ENCODE measurements around the gene NNAT.

The NNAT gene

GRCh38 chr20:37502654-37503053 is 18.4 kb upstream of the NNAT start:
- H3K4me3 ChIP-seq (ENCODE audit: low read depth, low read length) = no peak overlapping the region
- no peak for TF ChIP-seq CTCF (IDR thresholded peaks at IDR 0.05; ENCODE audit: low read depth, low read length)

GRCh38 chr20:37503256-37503927 is 17.7 kb upstream of the NNAT start:
- TF ChIP-seq CTCF (IDR thresholded peaks at IDR 0.05; ENCODE audit: low read depth, low read length) = no peak
- no peak overlapping the region for H3K4me3 ChIP-seq (ENCODE audit: low read depth, low read length)

- H3K4me3 ChIP-seq (ENCODE audit: low read depth, low read length) = no peak overlapping the region
- TF ChIP-seq CTCF (IDR thresholded peaks at IDR 0.05; ENCODE audit: low read depth, low read length) = no peak
Measured at GRCh38 chr20:37504404-37505096, 16.5 kb upstream of the NNAT start.

- TF ChIP-seq CTCF (IDR thresholded peaks at IDR 0.05; ENCODE audit: low read depth, low read length) = no peak
- no peak overlapping the region for H3K4me3 ChIP-seq (ENCODE audit: low read depth, low read length)
Measured at GRCh38 chr20:37505263-37506151, 15.5 kb upstream of the NNAT start.

- H3K4me3 ChIP-seq (ENCODE audit: low read depth, low read length) = no peak overlapping the region
- TF ChIP-seq CTCF (IDR thresholded peaks at IDR 0.05; ENCODE audit: low read depth, low read length) = no peak
Measured at GRCh38 chr20:37506152-37506725, 14.8 kb upstream of the NNAT start.

GRCh38 chr20:37510226-37510625 is 10.8 kb upstream of the NNAT start:
- no peak for TF ChIP-seq CTCF (IDR thresholded peaks at IDR 0.05; ENCODE audit: low read depth, low read length)
- no peak overlapping the region for H3K4me3 ChIP-seq (ENCODE audit: low read depth, low read length)
